OCI-LY1 (cell line): ENCODE data around the gene ANKH.
"Not testable (repeated sequence)": the region's sequence is repeated elsewhere in the genome, so short reads cannot be mapped to it uniquely, and the experiment has no call there.

Experiments
- H2AFZ ChIP-seq: fragments of 200-600 bp; sonication (generic), shearing (Covaris generic); 2 replicates; pipeline ENCODE4 v1.6.0; 2014; ENCODE audit warnings: antibody characterized with exemption, mild to moderate bottlenecking, low read length
- H3F3A ChIP-seq: fragments of 200-600 bp; sonication (generic), shearing (Covaris generic); 2 replicates; pipeline ENCODE4 v1.6.0; 2014; ENCODE audit warnings: mild to moderate bottlenecking, antibody characterized with exemption, low read length, moderate library complexity; ENCODE audit not compliant: insufficient read depth
- H3K27ac ChIP-seq: fragments of 200-600 bp; sonication (generic); 2 replicates; pipeline ENCODE4 v1.5.1; 2014; ENCODE audit warnings: low read length, mixed run types, mild to moderate bottlenecking, low read depth; ENCODE audit not compliant: poor library complexity, severe bottlenecking
- H3K27me3 ChIP-seq: fragments of 200-600 bp; sonication (generic); 2 replicates; pipeline ENCODE4 v1.6.0; 2014; ENCODE audit warnings: antibody characterized with exemption, mild to moderate bottlenecking, low read length, moderate library complexity; ENCODE audit not compliant: insufficient read depth
- H3K36me3 ChIP-seq: fragments of 200-600 bp; sonication (generic); 2 replicates; pipeline ENCODE4 v1.6.1; 2014; ENCODE audit warnings: mild to moderate bottlenecking, antibody characterized with exemption, low read length, moderate library complexity, mixed read lengths; ENCODE audit not compliant: insufficient read depth
- H3K4me1 ChIP-seq: fragments of 200-600 bp; sonication (generic); 2 replicates; pipeline ENCODE4 v1.5.1; 2014; ENCODE audit warnings: mild to moderate bottlenecking, low read length, moderate library complexity; ENCODE audit not compliant: insufficient read depth, severe bottlenecking
- H3K4me2 ChIP-seq: fragments of 200-600 bp; sonication (generic), shearing (Covaris generic); 2 replicates; pipeline ENCODE4 v1.6.1; 2014; ENCODE audit warnings: low read length
- H3K4me3 ChIP-seq: fragments of 200-600 bp; sonication (generic); 2 replicates; pipeline ENCODE4 v1.5.1; 2014; ENCODE audit warnings: low read length, low read depth, mild to moderate bottlenecking, mixed read lengths; ENCODE audit not compliant: poor library complexity, severe bottlenecking
- H3K79me2 ChIP-seq: fragments of 200-600 bp; shearing (Covaris generic); 2 replicates; pipeline ENCODE4 v1.6.1; 2016; ENCODE audit warnings: mixed run types, low read length, mixed read lengths; ENCODE audit not compliant: insufficient read depth
- H3K9ac ChIP-seq: fragments of 200-600 bp; sonication (generic), shearing (Covaris generic); 2 replicates; pipeline ENCODE4 v1.6.1; 2014; ENCODE audit warnings: mild to moderate bottlenecking, low read length, mixed read lengths
- H3K9me2 ChIP-seq: fragments of 200-600 bp; sonication (generic), shearing (Covaris generic); 2 replicates; pipeline ENCODE4 v1.6.1; 2014; ENCODE audit warnings: low read depth, mild to moderate bottlenecking, low read length, mixed read lengths
- H3K9me3 ChIP-seq: fragments of 200-600 bp; shearing (Covaris generic); 2 replicates; pipeline ENCODE4 v1.6.1; 2014; ENCODE audit warnings: low read length, mixed read lengths
- H4K20me1 ChIP-seq: fragments of 200-600 bp; sonication (generic), shearing (Covaris generic); 2 replicates; pipeline ENCODE4 v1.6.0; 2016; ENCODE audit warnings: mild to moderate bottlenecking, low read length; ENCODE audit not compliant: insufficient read depth
- EZH2 ChIP-seq: fragments of 200-600 bp; sonication (generic), shearing (Covaris generic); IDR thresholded peaks from 2 replicates; pipeline ENCODE4 v1.8.0; 2017; ENCODE audit warnings: borderline replicate concordance, mixed run types, mild to moderate bottlenecking, antibody characterized with exemption, low read length, moderate library complexity, mixed read lengths
- TF ChIP-seq, protein P1 (sequence below): fragments of 200-600 bp; sonication (generic), shearing (Covaris generic); IDR thresholded peaks from 2 replicates; pipeline ENCODE4 v1.5.1; 2017; ENCODE audit warnings: mild to moderate bottlenecking, antibody characterized with exemption, low read length, moderate library complexity, mixed read lengths

Gene ANKH

DNA sequence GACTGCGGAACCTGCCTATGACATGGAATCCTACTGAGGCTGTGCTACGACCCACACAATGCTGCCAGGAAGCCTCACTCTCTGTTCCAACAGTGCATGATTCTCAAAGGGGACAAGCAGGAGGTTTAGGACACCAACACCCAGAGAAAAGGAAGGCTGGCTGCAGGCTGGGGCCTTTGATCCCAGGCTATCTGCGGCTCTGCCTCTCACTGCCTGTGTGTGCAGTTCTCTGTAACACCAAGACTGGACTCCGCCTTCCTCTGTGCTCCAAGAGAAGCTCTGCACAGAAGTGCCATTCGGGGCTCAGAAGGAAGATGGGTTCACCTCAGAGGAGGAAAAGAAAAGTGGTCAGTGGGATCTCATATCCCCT lies 20.5 kb downstream of the ANKH start:
- peaks cover 7% of the 10 kb centered on the region; the same call in 1 of the 2 replicates for H3K36me3 ChIP-seq
- H3K9ac ChIP-seq, result no peak overlapping the region
- no peaks in the 10 kb centered on the region for H4K20me1 ChIP-seq
- H3K79me2 ChIP-seq, result peaks cover 26% of the 10 kb centered on the region
- H3K4me2 ChIP-seq, result no peak overlapping the region
- H3K4me1 ChIP-seq, result peaks cover 10% of the 10 kb centered on the region
- TF ChIP-seq EZH2, result no peak
- TF ChIP-seq, protein P1, sequence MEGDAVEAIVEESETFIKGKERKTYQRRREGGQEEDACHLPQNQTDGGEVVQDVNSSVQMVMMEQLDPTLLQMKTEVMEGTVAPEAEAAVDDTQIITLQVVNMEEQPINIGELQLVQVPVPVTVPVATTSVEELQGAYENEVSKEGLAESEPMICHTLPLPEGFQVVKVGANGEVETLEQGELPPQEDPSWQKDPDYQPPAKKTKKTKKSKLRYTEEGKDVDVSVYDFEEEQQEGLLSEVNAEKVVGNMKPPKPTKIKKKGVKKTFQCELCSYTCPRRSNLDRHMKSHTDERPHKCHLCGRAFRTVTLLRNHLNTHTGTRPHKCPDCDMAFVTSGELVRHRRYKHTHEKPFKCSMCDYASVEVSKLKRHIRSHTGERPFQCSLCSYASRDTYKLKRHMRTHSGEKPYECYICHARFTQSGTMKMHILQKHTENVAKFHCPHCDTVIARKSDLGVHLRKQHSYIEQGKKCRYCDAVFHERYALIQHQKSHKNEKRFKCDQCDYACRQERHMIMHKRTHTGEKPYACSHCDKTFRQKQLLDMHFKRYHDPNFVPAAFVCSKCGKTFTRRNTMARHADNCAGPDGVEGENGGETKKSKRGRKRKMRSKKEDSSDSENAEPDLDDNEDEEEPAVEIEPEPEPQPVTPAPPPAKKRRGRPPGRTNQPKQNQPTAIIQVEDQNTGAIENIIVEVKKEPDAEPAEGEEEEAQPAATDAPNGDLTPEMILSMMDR, result no peak
- H3K27ac ChIP-seq, result no peak overlapping the region
- H3K27me3 ChIP-seq, result no peaks in the 10 kb centered on the region
- H3K4me3 ChIP-seq, result no peak overlapping the region
- no peaks in the 10 kb centered on the region for H3K9me3 ChIP-seq
- H2AFZ ChIP-seq, result no peak overlapping the region
- H3F3A ChIP-seq, result no peaks in the 10 kb centered on the region
- H3K9me2 ChIP-seq, result no peaks in the 10 kb centered on the region

DNA sequence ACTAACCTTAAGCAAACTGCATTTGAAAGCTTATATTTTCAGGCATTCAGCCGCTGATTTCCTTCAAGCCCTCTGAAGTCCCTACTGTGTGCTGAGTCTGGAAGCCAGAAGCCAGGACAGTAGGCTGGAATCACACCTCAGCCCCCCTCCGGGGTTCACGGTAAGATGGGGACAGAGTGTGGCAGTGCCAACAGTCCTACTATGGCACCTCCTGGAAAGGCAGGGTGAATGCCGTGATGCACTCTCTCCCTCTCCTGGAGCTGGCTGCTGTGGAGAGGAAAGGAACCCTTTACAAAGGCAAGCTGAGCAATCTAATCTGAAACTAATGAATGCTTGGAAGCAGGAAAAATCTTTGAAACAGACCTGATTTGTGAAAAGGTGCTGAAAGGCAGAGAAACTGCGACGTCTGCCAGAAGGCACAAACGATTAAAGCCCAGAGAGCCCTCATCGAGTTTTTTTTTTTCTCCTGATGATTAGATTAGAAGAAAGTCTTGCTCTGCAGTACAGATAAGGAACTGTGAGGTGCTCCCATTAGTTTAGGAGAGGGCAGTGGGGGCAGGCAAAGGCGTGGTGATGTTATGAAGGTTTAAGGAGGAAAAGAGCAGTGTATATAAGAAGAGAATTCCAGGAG lies 21.0 kb downstream of the ANKH start:
- Histone ChIP-seq H3K79me2 (peaks cover 25% of the 10 kb centered on the region), H3K4me3 (no peak overlapping the region), H3K27me3 (no peaks in the 10 kb centered on the region), H3K27ac (no peak overlapping the region), H3K9me2 (no peaks in the 10 kb centered on the region), H3K9me3 (no peaks in the 10 kb centered on the region), H3K9ac (no peak overlapping the region), H2AFZ (no peak overlapping the region), H3F3A (no peaks in the 10 kb centered on the region), H4K20me1 (no peaks in the 10 kb centered on the region), H3K4me1 (peaks cover 10% of the 10 kb centered on the region), H3K36me3 (peaks cover 7% of the 10 kb centered on the region; the same call in 1 of the 2 replicates), H3K4me2 (no peak overlapping the region)
- no peak for TF ChIP-seq EZH2
- TF ChIP-seq, protein P1, result no peak

DNA sequence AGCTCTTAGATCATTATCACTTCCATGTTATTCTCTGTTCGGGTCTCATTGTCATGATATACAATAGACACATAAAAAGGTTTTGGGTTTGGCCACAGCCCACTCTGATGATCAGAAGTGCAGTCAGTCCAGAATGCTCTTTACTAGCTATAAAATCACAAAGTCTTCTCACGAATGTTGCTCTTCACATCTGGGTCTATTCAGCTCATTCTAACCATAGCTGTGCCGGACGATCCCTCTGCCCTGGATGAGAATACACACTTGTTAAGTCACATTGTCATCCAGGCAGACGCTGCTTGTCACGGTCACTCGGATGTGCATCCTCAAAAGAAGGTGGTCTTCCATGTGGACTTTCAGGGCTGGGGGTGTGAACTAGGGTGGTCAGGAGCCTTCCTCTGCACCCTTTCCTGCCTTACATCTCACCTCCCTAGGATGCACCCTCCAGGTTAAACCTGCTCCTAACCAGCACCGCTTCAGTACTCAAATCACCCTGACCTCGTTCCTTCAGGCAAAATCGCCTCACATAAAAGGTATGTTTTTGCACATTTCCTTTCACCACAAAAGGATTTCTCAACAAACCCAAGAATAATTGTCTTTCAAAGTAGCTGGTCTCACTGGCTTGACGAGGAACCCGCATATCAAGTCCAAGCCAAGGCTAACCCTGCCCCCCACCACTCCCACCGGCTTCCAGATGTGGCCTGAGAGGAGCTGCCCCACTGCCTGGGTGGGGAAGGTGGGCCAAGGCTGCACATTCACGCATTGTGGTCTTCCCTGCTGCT lies 21.9 kb downstream of the ANKH start:
- no peaks in the 10 kb centered on the region for H3K9me2 ChIP-seq
- H2AFZ ChIP-seq, result no peak overlapping the region
- no peaks in the 10 kb centered on the region for H3K9me3 ChIP-seq
- no peaks in the 10 kb centered on the region for H3F3A ChIP-seq
- peaks cover 5% of the 10 kb centered on the region; the same call in 1 of the 2 replicates for H3K36me3 ChIP-seq
- no peak for TF ChIP-seq EZH2
- TF ChIP-seq, protein P1, result no peak
- no peak overlapping the region for H3K9ac ChIP-seq
- no peaks in the 10 kb centered on the region for H4K20me1 ChIP-seq
- no peaks in the 10 kb centered on the region for H3K27me3 ChIP-seq
- peaks cover 10% of the 10 kb centered on the region for H3K4me1 ChIP-seq
- no peak overlapping the region for H3K4me3 ChIP-seq
- no peak overlapping the region for H3K27ac ChIP-seq
- no peak overlapping the region for H3K4me2 ChIP-seq
- peaks cover 17% of the 10 kb centered on the region for H3K79me2 ChIP-seq

DNA sequence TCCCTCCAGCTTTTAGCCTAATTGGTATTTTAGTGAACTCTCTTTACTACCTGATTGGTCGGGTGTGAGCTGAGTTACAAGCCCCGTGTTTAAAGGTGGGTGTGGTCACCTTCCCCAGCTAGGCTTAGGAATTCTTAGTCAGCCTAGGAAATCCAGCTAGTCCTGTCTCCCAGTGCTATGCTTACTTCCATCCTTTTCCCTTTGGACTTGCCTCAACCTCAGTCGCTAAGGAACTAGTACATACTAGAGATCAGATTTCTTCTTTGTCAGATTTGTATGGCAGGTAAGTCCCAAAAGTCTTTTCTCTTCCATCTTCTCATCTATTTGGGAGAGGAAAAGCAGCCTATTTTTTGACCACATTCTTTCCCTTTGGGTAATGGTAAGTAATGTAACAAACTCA lies 22.6 kb downstream of the ANKH start:
- not testable (repeated sequence) for H3K9me3 ChIP-seq, H4K20me1 ChIP-seq, H3K27ac ChIP-seq

More for the DNA sequence above, 22.6 kb downstream of the ANKH start:
- H3K9me2 ChIP-seq, H3K36me3 ChIP-seq, H3K27me3 ChIP-seq, H3K4me3 ChIP-seq, H3K9ac ChIP-seq, H3K4me2 ChIP-seq, H2AFZ ChIP-seq, H3F3A ChIP-seq: not testable (repeated sequence)
- H3K4me1 ChIP-seq, result peaks cover 10% of the 10 kb centered on the region
- peaks cover 10% of the 10 kb centered on the region for H3K79me2 ChIP-seq
